SW480 (cell line): ENCODE measurements around the gene RCVRN.

Experiments used
- DNase-seq: peaks from one replicate; pipeline ENCODE4 v3.0.0-alpha.2; 2016; ENCODE audit warnings: low spot score

RCVRN gene

DNA sequence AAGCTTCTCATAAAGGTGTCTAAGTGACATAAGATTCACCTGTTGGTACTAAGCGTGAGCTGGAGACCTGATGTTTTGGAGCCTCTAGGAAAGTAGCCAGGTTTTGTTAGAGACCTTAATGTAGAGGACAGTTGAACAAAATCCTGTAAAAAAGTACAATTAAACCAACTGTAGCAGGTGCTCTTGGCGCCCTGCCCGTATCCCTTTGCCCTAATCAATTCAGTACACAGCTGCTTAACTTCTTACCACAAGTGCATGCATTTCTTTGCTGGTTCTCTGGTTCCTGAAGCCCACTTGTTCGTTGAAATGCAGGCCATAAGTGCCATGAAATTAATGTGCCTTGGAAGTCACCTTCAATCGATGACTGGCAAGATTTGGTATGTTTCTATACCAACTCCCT, 54.9 kb downstream of the RCVRN start:
- no peak for DNase-seq
